HT1080 (cell line): ENCODE data around the gene GPI. TPM values are rescaled to one million over a fixed set of nuclear protein-coding genes. Genes with fewer than 3 reads are reported as not detected.
"Not testable (repeated sequence)": the region's sequence is repeated elsewhere in the genome, so short reads cannot be mapped to it uniquely, and the experiment has no call there.

Source experiments
- DNase-seq: peaks from one replicate; pipeline ENCODE4 v3.0.0-alpha.2; 2015; ENCODE audit warnings: low read depth
- total RNA-seq: library from RNA; depleted of rRNA; stranded (reverse); fragments of >200 nt; shearing (Covaris generic); gene quantifications from 2 replicates; pipeline ENCODE4 v1.2.3, GENCODE V29; 2014

Gene GPI
- total RNA-seq, 1 experiment from 2014 or later = 180 TPM

- no peak for DNase-seq
Measured at GRCh38 chr19:34366738-34367623, 2.0 kb downstream of the GPI start.

- DNase-seq = no peak
Measured at GRCh38 chr19:34367624-34367957, 2.6 kb downstream of the GPI start.

GRCh38 chr19:34368338-34368737 lies 3.3 kb downstream of the GPI start:
- no peak for DNase-seq

GRCh38 chr19:34369166-34369565 lies 4.2 kb downstream of the GPI start:
- DNase-seq = not testable (repeated sequence)

GRCh38 chr19:34370117-34370516 lies 5.1 kb downstream of the GPI start:
- DNase-seq = no peak

GRCh38 chr19:34370983-34371382 lies 6.0 kb downstream of the GPI start:
- DNase-seq = no peak

GRCh38 chr19:34373601-34374288 lies 8.7 kb downstream of the GPI start:
- no peak for DNase-seq

- DNase-seq = no peak
Measured at GRCh38 chr19:34375598-34375997, 10.6 kb downstream of the GPI start.

- DNase-seq = no peak
Measured at GRCh38 chr19:34380639-34381241, 15.7 kb downstream of the GPI start.

- no peak for DNase-seq
Measured at GRCh38 chr19:34381399-34382251, 16.6 kb downstream of the GPI start.

- DNase-seq = no peak
Measured at GRCh38 chr19:34382471-34382870, 17.5 kb downstream of the GPI start.

GRCh38 chr19:34383599-34383998 lies 18.6 kb downstream of the GPI start:
- DNase-seq = no peak

GRCh38 chr19:34386645-34387445 lies 21.8 kb downstream of the GPI start:
- DNase-seq = no peak

GRCh38 chr19:34387446-34387810 lies 22.4 kb downstream of the GPI start:
- DNase-seq = no peak

- DNase-seq = not testable (repeated sequence)
Measured at GRCh38 chr19:34388745-34389144, 23.7 kb downstream of the GPI start.

GRCh38 chr19:34391813-34392212 lies 26.8 kb downstream of the GPI start:
- no peak for DNase-seq

- no peak for DNase-seq
Measured at GRCh38 chr19:34393031-34393430, 28.0 kb downstream of the GPI start.

- DNase-seq = no peak
Measured at GRCh38 chr19:34393629-34394028, 28.6 kb downstream of the GPI start.

GRCh38 chr19:34397853-34398252 lies 32.9 kb downstream of the GPI start:
- no peak for DNase-seq

- no peak for DNase-seq
Measured at GRCh38 chr19:34399886-34400285, 34.9 kb downstream of the GPI start.

GRCh38 chr19:34400844-34401243 lies 35.8 kb downstream of the GPI start:
- DNase-seq = not testable (repeated sequence)
